NCI-H2227 (cell line): ENCODE measurements around the gene METTL8.

Source experiments
- DNase-seq: peaks from one replicate; lab custom pipeline; 2025; ENCODE audit not compliant: unreplicated experiment; lab: John Stamatoyannopoulos, UW

Gene METTL8

GRCh38 chr2:171433763-171434012, at the start of gene METTL8:
Gene METTL8 (minus strand): TSS chr2:171433990. CDS start chr2:171392185, 41,805 bp downstream.
- no peak for DNase-seq

- no peak for DNase-seq
Measured at GRCh38 chr2:171482877-171483276, 49.1 kb upstream of the METTL8 start.

GRCh38 chr2:171482308-171482707, 48.5 kb upstream of the METTL8 start:
- DNase-seq, result no peak

- DNase-seq, result no peak
Measured at GRCh38 chr2:171480908-171481307, 47.1 kb upstream of the METTL8 start.

GRCh38 chr2:171479154-171479814, 45.5 kb upstream of the METTL8 start:
- DNase-seq, result no peak

- no peak for DNase-seq
Measured at GRCh38 chr2:171478345-171478744, 44.6 kb upstream of the METTL8 start.

- DNase-seq, result no peak
Measured at GRCh38 chr2:171475979-171476378, 42.2 kb upstream of the METTL8 start.

GRCh38 chr2:171470129-171470528, 36.3 kb upstream of the METTL8 start:
- no peak for DNase-seq

GRCh38 chr2:171469176-171469575, 35.4 kb upstream of the METTL8 start:
- no peak for DNase-seq

- DNase-seq, result no peak
Measured at GRCh38 chr2:171460537-171460936, 26.7 kb upstream of the METTL8 start.

GRCh38 chr2:171459498-171459897, 25.7 kb upstream of the METTL8 start:
- no peak for DNase-seq

GRCh38 chr2:171452773-171453172, 19.0 kb upstream of the METTL8 start:
- DNase-seq, result no peak

- no peak for DNase-seq
Measured at GRCh38 chr2:171451074-171451473, 17.3 kb upstream of the METTL8 start.

GRCh38 chr2:171447675-171448074, 13.9 kb upstream of the METTL8 start:
- DNase-seq, result no peak

GRCh38 chr2:171441470-171441869, 7.7 kb upstream of the METTL8 start:
- peak; percentile 30 for DNase-seq

- DNase-seq, result no peak
Measured at GRCh38 chr2:171436307-171436706, 2.5 kb upstream of the METTL8 start.

- peak; percentile 99 for DNase-seq
Measured at GRCh38 chr2:171434013-171434989, 511 bp upstream of the METTL8 start, which contains the start of gene DCAF17. Gene DCAF17 (plus strand): TSS chr2:171434226. CDS start chr2:171434578, 352 bp downstream.

GRCh38 chr2:171432969-171433762, 624 bp downstream of the METTL8 start:
- DNase-seq, result peak; percentile 57

GRCh38 chr2:171432206-171432968, 1.4 kb downstream of the METTL8 start:
- DNase-seq, result no peak

GRCh38 chr2:171431677-171432167, 2.1 kb downstream of the METTL8 start:
- DNase-seq, result no peak
